Measurements from ENCODE around the gene DRD2. TPM values are rescaled to one million over a fixed set of nuclear protein-coding genes. Genes with fewer than 3 reads are reported as not detected.

The DRD2 gene
- total and polyA plus RNA-seq, 2 donors (not counting 3 experiments of a cell fraction or from before 2014, with no cell fraction given), result not detected

DNA sequence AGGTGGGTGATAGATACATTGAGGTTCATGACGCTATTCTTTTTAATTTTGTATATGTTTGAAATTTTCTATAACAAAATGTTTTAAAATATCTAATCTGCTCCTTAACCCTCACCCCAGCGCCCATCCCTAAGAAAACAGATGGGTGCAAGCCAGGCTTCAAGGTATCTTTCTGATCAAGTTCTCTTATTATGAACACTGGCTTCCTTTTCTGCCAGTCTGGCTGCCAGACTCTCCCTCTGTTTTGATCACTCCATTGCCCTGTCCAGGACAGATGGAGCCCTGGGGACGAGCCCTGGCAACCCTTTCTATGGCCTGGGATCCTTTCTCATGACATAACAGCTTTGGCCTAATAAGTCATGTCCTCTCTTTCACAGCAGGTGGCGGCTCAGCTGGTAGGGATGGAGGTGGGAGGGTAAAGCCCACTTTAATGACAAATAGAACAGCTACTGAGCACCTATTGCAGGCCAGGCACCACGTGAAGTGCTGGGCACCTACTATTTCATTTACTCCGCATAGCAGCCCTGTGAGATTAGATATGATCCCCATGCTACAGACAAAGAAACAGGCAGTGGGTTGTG, 38.4 kb downstream of the DRD2 start:
- Histone ChIP-seq H3K4me3 (replicated peaks in 1 of 3; ENCODE audit: insufficient read depth in 1 of 3, low read depth in 1 of 3, low read length in 3 of 3) (no peak overlapping the region), H3K36me3 (ENCODE audit: control insufficient read depth in 2 of 2, extremely low read depth in 1 of 2, insufficient read depth in 2 of 2, low read length in 2 of 2) (no peaks in the 10 kb centered on the region), H3K9me1 (replicated peaks; ENCODE audit: control insufficient read depth, extremely low read depth, insufficient read depth, low read length) (no peaks in the 10 kb centered on the region), H2AFZ (ENCODE audit: low read depth, low read length) (no peak overlapping the region), H3K4me2 (ENCODE audit: insufficient read depth, low read length) (no peak overlapping the region), H3K4me1 (ENCODE audit: control insufficient read depth, extremely low read depth, insufficient read depth, low read length) (no peaks in the 10 kb centered on the region), H3K79me2 (ENCODE audit: control insufficient read depth, insufficient read depth, low read length) (no peaks in the 10 kb centered on the region), H4K20me1 (replicated peaks; ENCODE audit: control insufficient read depth, extremely low read depth, insufficient read depth, low read length) (no peaks in the 10 kb centered on the region), H3K9me3 (replicated peaks; ENCODE audit: control insufficient read depth, insufficient read depth, low read length) (no peaks in the 10 kb centered on the region), H3K9ac (replicated peaks; ENCODE audit: extremely low read depth, insufficient read depth, low read length) (no peak overlapping the region), H3K27ac (ENCODE audit: insufficient read depth, low read depth, low read length) (no peak overlapping the region), H3K27me3 (ENCODE audit: control insufficient read depth in 2 of 2, insufficient read depth in 2 of 2, low read length in 2 of 2) (no peaks in the 10 kb centered on the region)
- intact Hi-C loops (cut with micrococcal nuclease), result no loop called here
- no peak for TF ChIP-seq JUN (IDR thresholded peaks at IDR 0.05; ENCODE audit: borderline replicate concordance, insufficient read depth, insufficient read length, low read depth)
- no peak for TF ChIP-seq FOS (IDR thresholded peaks at IDR 0.05; ENCODE audit: borderline replicate concordance, insufficient read depth, low read length)
- TF ChIP-seq, protein P1, sequence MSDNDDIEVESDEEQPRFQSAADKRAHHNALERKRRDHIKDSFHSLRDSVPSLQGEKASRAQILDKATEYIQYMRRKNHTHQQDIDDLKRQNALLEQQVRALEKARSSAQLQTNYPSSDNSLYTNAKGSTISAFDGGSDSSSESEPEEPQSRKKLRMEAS (IDR thresholded peaks at IDR 0.05; ENCODE audit: insufficient read depth, insufficient read length), result no peak
- TF ChIP-seq, protein P2, sequence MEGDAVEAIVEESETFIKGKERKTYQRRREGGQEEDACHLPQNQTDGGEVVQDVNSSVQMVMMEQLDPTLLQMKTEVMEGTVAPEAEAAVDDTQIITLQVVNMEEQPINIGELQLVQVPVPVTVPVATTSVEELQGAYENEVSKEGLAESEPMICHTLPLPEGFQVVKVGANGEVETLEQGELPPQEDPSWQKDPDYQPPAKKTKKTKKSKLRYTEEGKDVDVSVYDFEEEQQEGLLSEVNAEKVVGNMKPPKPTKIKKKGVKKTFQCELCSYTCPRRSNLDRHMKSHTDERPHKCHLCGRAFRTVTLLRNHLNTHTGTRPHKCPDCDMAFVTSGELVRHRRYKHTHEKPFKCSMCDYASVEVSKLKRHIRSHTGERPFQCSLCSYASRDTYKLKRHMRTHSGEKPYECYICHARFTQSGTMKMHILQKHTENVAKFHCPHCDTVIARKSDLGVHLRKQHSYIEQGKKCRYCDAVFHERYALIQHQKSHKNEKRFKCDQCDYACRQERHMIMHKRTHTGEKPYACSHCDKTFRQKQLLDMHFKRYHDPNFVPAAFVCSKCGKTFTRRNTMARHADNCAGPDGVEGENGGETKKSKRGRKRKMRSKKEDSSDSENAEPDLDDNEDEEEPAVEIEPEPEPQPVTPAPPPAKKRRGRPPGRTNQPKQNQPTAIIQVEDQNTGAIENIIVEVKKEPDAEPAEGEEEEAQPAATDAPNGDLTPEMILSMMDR (IDR thresholded peaks at IDR 0.05; ENCODE audit: extremely low read depth in 1 of 2, insufficient read depth in 1 of 2, low read depth in 1 of 2, low read length in 2 of 2), result no peak
- TF ChIP-seq MYC (IDR thresholded peaks at IDR 0.05; ENCODE audit: low read depth, low read length), result no peak
- no peak for TF ChIP-seq POLR2A (IDR thresholded peaks at IDR 0.05; ENCODE audit: low read depth, low read length)
- TF ChIP-seq GATA2 (IDR thresholded peaks at IDR 0.05; ENCODE audit: insufficient read depth, insufficient read length, low read depth, low read length), result no peak
- no peak for TF ChIP-seq POLR2AphosphoS5 (IDR thresholded peaks at IDR 0.05; ENCODE audit: insufficient read depth, low read depth, low read length)
- TF ChIP-seq EZH2 (IDR thresholded peaks at IDR 0.05; ENCODE audit: borderline replicate concordance, low read depth, low read length, severe bottlenecking), result no peak
- ChIA-PET CTCF (no interaction called here), POLR2A (no interaction called here)
- no peak for FAIRE-seq
- DNase-seq (ENCODE audit: low read depth, low spot score), result no peak
- dilution Hi-C loops (cut with MboI; ENCODE audit: extremely low pct_ligation_motif_present, low sequenced_read_pairs), result no loop called here
- no TSS peak for BruUV-seq (replicated peaks)

All from endothelial cell of umbilical vein (primary cell).